ENCODE results near the gene HDAC7. TPM values are rescaled to one million over a fixed set of nuclear protein-coding genes. Genes with fewer than 3 reads are reported as not detected.
A peak's percentile ranks its signal among the peaks of the same experiment; 100 is the strongest.
"Not testable (repeated sequence)": the region's sequence is repeated elsewhere in the genome, so short reads cannot be mapped to it uniquely, and the experiment has no call there.

HDAC7 gene
- total RNA-seq, 1 experiment from 2014 or later = 44.2 TPM

DNA sequence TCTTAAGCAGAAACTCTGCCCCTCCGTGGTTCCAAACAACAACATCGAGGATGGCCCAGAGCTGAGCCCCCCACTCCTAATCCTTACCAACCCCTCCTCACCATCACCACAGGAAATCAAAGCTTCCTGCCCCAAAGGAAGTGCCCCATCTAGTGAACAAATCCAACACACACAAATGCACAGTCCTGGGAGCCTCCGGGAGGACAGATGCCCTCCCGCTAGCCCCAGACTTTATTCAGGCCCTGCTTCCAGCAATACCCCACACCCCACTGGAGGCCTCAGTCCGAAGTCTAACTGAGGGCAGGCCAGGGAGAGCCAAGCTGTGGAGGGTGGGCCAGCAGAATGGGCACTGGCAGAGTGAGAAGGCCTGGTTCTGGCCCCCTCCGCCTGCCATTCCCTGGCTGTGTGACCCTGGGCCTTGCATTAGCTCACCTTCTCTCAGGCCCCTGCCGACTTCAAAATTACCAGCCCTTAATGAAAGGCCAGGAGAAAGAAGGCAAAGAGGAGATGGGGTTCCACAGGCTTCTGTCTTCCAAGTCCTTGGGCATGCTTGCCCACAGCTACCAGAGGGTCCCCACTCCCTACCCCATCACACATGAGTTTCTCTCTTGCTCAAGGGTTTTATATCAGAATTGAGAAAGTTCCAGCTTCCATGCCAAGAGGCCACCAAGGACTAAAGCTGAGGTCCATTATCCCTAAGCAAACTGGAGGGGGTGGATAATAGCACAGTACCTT, 2.3 kb downstream of the HDAC7 start:
- Histone ChIP-seq H2AFZ (ENCODE audit: low read length) (no peak overlapping the region), H3K4me1 (ENCODE audit: insufficient read depth, low read length) (peaks cover 70% of the 10 kb centered on the region), H4K20me1 (ENCODE audit: low read length) (peaks cover 27% of the 10 kb centered on the region; the same call in 1 of the 2 replicates), H3F3A (ENCODE audit: low read length, unreplicated experiment) (no peaks in the 10 kb centered on the region), H3K9me2 (replicated peaks; ENCODE audit: low read length) (no peaks in the 10 kb centered on the region), H3K27ac (ENCODE audit: low read length) (no peak overlapping the region), H3K36me3 (ENCODE audit: low read depth, low read length) (peaks cover 10% of the 10 kb centered on the region), H3K4me3 (ENCODE audit: low read length) (peak overlapping the region; percentile 86), H3K27me3 (ENCODE audit: low read length) (no peaks in the 10 kb centered on the region), H3K4me2 (ENCODE audit: low read length) (peak overlapping the region; percentile 96), H3K79me2 (ENCODE audit: low read length) (peaks cover 79% of the 10 kb centered on the region), H3K9ac (ENCODE audit: low read length) (no peak overlapping the region), H3K9me3 (ENCODE audit: low read length) (no peaks in the 10 kb centered on the region)
- POLR2A ChIA-PET (ENCODE audit: unreplicated experiment) = interaction anchor here (0.5 kb wide), 1 partner anchor 88 kb away, joined by 3 read pairs; the partner anchor contains the start of gene VDR
- no peak for ATAC-seq
- BruUV-seq (replicated peaks) = TSS peak; percentile 28
- no peak for DNase-seq
- CTCF ChIA-PET = interaction anchor here (2.8 kb wide), 1 partner anchor 21 kb away, joined by 14 read pairs; no protein-coding TSS in a partner anchor
- intact Hi-C loops (cut with micrococcal nuclease) = no loop called here
- TF ChIP-seq, protein P1, sequence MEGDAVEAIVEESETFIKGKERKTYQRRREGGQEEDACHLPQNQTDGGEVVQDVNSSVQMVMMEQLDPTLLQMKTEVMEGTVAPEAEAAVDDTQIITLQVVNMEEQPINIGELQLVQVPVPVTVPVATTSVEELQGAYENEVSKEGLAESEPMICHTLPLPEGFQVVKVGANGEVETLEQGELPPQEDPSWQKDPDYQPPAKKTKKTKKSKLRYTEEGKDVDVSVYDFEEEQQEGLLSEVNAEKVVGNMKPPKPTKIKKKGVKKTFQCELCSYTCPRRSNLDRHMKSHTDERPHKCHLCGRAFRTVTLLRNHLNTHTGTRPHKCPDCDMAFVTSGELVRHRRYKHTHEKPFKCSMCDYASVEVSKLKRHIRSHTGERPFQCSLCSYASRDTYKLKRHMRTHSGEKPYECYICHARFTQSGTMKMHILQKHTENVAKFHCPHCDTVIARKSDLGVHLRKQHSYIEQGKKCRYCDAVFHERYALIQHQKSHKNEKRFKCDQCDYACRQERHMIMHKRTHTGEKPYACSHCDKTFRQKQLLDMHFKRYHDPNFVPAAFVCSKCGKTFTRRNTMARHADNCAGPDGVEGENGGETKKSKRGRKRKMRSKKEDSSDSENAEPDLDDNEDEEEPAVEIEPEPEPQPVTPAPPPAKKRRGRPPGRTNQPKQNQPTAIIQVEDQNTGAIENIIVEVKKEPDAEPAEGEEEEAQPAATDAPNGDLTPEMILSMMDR (conservative IDR thresholded peaks at IDR 0.05; ENCODE audit: low read depth, low read length) = peak; percentile 38; the same call in 1 of the 2 replicates
- TF ChIP-seq EZH2 (IDR thresholded peaks at IDR 0.05; ENCODE audit: low read length, unreplicated experiment) = no peak

DNA sequence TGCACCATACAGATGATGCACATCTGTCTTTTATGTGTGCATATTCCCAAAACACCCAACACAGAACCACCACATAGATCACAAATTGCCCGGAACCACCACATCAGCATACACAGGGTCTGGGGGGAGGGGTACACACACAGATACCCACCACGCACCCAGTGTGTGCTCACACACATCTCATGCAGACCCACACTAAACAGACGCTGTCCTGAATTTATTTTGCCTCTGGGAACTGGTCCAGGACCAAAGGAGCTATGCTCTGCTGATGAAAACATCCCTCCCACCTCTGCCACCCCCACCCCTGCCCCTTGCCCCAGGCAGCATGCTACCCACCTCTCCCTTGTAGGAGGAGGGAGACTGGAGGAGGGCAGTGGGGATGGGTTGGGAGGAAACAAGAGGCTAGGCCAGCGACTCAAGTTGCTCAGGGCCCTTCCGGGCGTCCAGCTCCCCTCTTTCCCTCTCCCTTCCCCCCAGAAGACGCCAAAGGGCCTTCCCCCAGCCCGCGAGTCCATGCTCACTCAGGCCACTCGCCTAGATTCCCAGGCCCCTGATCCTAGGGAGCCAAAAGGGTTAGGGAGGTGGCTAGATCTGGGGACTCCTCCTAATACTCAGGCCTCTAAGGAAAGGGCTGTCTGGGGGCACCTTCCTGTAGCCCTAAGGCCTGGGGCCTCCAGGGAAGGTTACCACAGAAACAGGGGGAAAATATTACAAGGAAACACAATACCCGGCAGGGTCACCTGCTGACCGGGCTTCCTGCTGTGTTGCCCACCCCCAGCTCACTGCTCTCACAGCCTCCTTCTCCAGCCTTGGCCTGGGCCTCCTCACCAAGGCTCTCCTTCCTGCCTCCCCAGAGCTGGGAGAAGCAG, 3.1 kb downstream of the HDAC7 start:
- no TSS peak for BruUV-seq (replicated peaks)
- ATAC-seq (no peak), DNase-seq (no peak)
- H3K4me1 ChIP-seq (ENCODE audit: insufficient read depth, low read length) = peaks cover 70% of the 10 kb centered on the region
- no peaks in the 10 kb centered on the region for H3K9me3 ChIP-seq (ENCODE audit: low read length)
- ChIA-PET POLR2A (ENCODE audit: unreplicated experiment) (interaction anchor here (0.5 kb wide), 1 partner anchor 88 kb away, joined by 3 read pairs; the partner anchor contains the start of gene VDR), CTCF (interaction anchor here (2.8 kb wide), 1 partner anchor 22 kb away, joined by 14 read pairs; no protein-coding TSS in a partner anchor)
- peaks cover 87% of the 10 kb centered on the region for H3K79me2 ChIP-seq (ENCODE audit: low read length)
- H3K9ac ChIP-seq (ENCODE audit: low read length) = no peak overlapping the region
- intact Hi-C loops (cut with micrococcal nuclease) = no loop called here
- peaks cover 10% of the 10 kb centered on the region for H3K36me3 ChIP-seq (ENCODE audit: low read depth, low read length)
- no peak overlapping the region for H2AFZ ChIP-seq (ENCODE audit: low read length)
- H3F3A ChIP-seq (ENCODE audit: low read length, unreplicated experiment) = no peaks in the 10 kb centered on the region
- no peak overlapping the region for H3K27ac ChIP-seq (ENCODE audit: low read length)
- no peak overlapping the region; the same call in 1 of the 2 replicates for H3K4me3 ChIP-seq (ENCODE audit: low read length)
- TF ChIP-seq EZH2phosphoT487 (IDR thresholded peaks at IDR 0.05; ENCODE audit: borderline replicate concordance, low read length) (no peak), EZH2 (IDR thresholded peaks at IDR 0.05; ENCODE audit: low read length, unreplicated experiment) (no peak)
- TF ChIP-seq, protein P1 (conservative IDR thresholded peaks at IDR 0.05; ENCODE audit: low read depth, low read length) = no peak
- no peaks in the 10 kb centered on the region for H3K9me2 ChIP-seq (replicated peaks; ENCODE audit: low read length)
- H3K27me3 ChIP-seq (ENCODE audit: low read length) = no peaks in the 10 kb centered on the region
- H3K4me2 ChIP-seq (ENCODE audit: low read length) = peak overlapping the region; percentile 96
- peaks cover 35% of the 10 kb centered on the region; the same call in 1 of the 2 replicates for H4K20me1 ChIP-seq (ENCODE audit: low read length)

DNA sequence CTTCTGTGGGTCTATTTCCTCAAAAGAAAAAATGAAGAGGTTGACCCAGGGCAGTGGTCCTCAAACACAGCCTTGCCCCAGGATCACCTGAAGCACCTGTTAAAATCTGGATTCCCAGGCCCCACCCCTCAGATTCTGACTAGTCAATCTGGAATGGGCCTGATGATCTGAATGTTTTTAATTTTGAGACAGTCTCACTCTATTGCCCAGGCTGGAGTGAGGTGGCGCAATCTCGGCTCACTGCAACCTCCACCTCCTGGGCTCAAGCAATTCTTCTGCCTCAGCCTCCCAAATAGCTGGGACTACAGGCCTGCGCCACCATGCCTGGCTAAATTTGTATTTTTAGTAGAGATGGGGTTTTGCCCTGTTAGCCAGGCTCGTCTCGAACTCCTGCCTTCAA, 4.3 kb downstream of the HDAC7 start:
- CTCF ChIA-PET; H3K4me3 ChIP-seq (ENCODE audit: low read length); H3K9me2 ChIP-seq (replicated peaks; ENCODE audit: low read length); H3K4me2 ChIP-seq (ENCODE audit: low read length); H3F3A ChIP-seq (ENCODE audit: low read length, unreplicated experiment); POLR2A ChIA-PET (ENCODE audit: unreplicated experiment); H3K9me3 ChIP-seq (ENCODE audit: low read length); H3K9ac ChIP-seq (ENCODE audit: low read length); intact Hi-C loops (cut with micrococcal nuclease); H3K27ac ChIP-seq (ENCODE audit: low read length); BruUV-seq (replicated peaks); H2AFZ ChIP-seq (ENCODE audit: low read length); H3K27me3 ChIP-seq (ENCODE audit: low read length); ATAC-seq: not testable (repeated sequence)
- peaks cover 42% of the 10 kb centered on the region; the same call in 1 of the 2 replicates for H4K20me1 ChIP-seq (ENCODE audit: low read length)
- H3K4me1 ChIP-seq (ENCODE audit: insufficient read depth, low read length) = peaks cover 61% of the 10 kb centered on the region
- H3K79me2 ChIP-seq (ENCODE audit: low read length) = peaks cover 95% of the 10 kb centered on the region
- H3K36me3 ChIP-seq (ENCODE audit: low read depth, low read length) = peaks cover 16% of the 10 kb centered on the region
- peak; percentile 15 for DNase-seq

All from PC-3 (cell line).